Mesenchymal stem cell (in vitro differentiated cells and primary cell): ENCODE measurements around the gene RPS6KA2.

ENCODE experiments used
- DNase-seq: peaks from one replicate; pipeline ENCODE4 v3.0.0-alpha.2; 2013
- H2AFZ ChIP-seq: one replicate; pipeline ENCODE4 v1.6.1; 2013; ENCODE audit warnings: low read depth, mild to moderate bottlenecking, control low read depth, inconsistent platforms, low read length, moderate library complexity
- H2AK5ac ChIP-seq: 2 replicates; pipeline ENCODE4 v1.6.1; 2013; ENCODE audit warnings: low read length, moderate library complexity, mild to moderate bottlenecking, inconsistent platforms; ENCODE audit not compliant: severe bottlenecking
- H2BK120ac ChIP-seq: one replicate; pipeline ENCODE4 v1.6.1; 2013; ENCODE audit warnings: low read depth, mild to moderate bottlenecking, inconsistent platforms, low read length, moderate library complexity
- H2BK12ac ChIP-seq, 2 experiments: one replicate each; pipeline ENCODE4 v1.6.1; 2013; ENCODE audit warnings: inconsistent platforms in 2 of 2, low read length in 2 of 2, mild to moderate bottlenecking in 2 of 2, moderate library complexity in 2 of 2, control low read depth in 1 of 2
- H2BK15ac ChIP-seq: one replicate; pipeline ENCODE4 v1.6.1; 2013; ENCODE audit warnings: mild to moderate bottlenecking, low read depth, inconsistent platforms; ENCODE audit not compliant: poor library complexity, severe bottlenecking
- H2BK5ac ChIP-seq: 2 replicates; pipeline ENCODE4 v1.6.1; 2013; ENCODE audit warnings: low read depth, mild to moderate bottlenecking, low read length, control low read depth, inconsistent platforms; ENCODE audit not compliant: poor library complexity, severe bottlenecking
- H3K14ac ChIP-seq, 2 experiments: one replicate each; pipeline ENCODE4 v1.6.1; 2013; ENCODE audit warnings: inconsistent platforms in 2 of 2, low read length in 2 of 2, control low read depth in 1 of 2, mild to moderate bottlenecking in 1 of 2, moderate library complexity in 1 of 2
- H3K18ac ChIP-seq, 2 experiments: one replicate each; pipeline ENCODE4 v1.6.1; 2013; ENCODE audit warnings: inconsistent platforms in 2 of 2, low read length in 2 of 2, control low read depth in 1 of 2, low read depth in 1 of 2, mild to moderate bottlenecking in 1 of 2
- H3K23ac ChIP-seq, 2 experiments: one replicate each; pipeline ENCODE4 v1.6.1; 2013; ENCODE audit warnings: inconsistent platforms in 2 of 2, low read length in 2 of 2, mild to moderate bottlenecking in 2 of 2, moderate library complexity in 2 of 2, control low read depth in 1 of 2
- H3K27ac ChIP-seq: 2 replicates; pipeline ENCODE4 v1.5.1; 2013; ENCODE audit warnings: mild to moderate bottlenecking, moderate library complexity, low read length, control low read depth, inconsistent platforms; ENCODE audit not compliant: poor library complexity, severe bottlenecking
- H3K27me3 ChIP-seq, 2 experiments: 2 replicates each; pipeline versions ENCODE4 v1.6.1 to v1.7.0; 2013; ENCODE audit warnings: low read length in 2 of 2, mild to moderate bottlenecking in 2 of 2, moderate library complexity in 2 of 2, control low read depth in 1 of 2, inconsistent platforms in 1 of 2; ENCODE audit not compliant: control insufficient read depth in 1 of 2, insufficient read depth in 1 of 2
- H3K36me3 ChIP-seq, 2 experiments: 2 replicates each; pipeline versions ENCODE4 v1.6.1 to v1.7.0; 2013; ENCODE audit warnings: low read length in 2 of 2, control low read depth in 1 of 2, inconsistent platforms in 1 of 2, low read depth in 1 of 2, mild to moderate bottlenecking in 1 of 2; ENCODE audit not compliant: insufficient read depth in 2 of 2, control insufficient read depth in 1 of 2
- H3K4ac ChIP-seq, 2 experiments: one replicate each; pipeline ENCODE4 v1.6.1; 2013; ENCODE audit warnings: inconsistent platforms in 2 of 2, low read length in 2 of 2, mild to moderate bottlenecking in 2 of 2, moderate library complexity in 2 of 2, control low read depth in 1 of 2, low read depth in 1 of 2
- H3K4me1 ChIP-seq: 2 replicates; pipeline ENCODE4 v1.6.1; 2013; ENCODE audit warnings: low read depth, low read length, control low read depth; ENCODE audit not compliant: control insufficient read depth, insufficient read depth
- H3K4me2 ChIP-seq: 2 replicates; pipeline ENCODE4 v1.6.1; 2013; ENCODE audit warnings: low read length, mild to moderate bottlenecking, inconsistent platforms; ENCODE audit not compliant: poor library complexity, severe bottlenecking
- H3K4me3 ChIP-seq, 2 experiments: 2 replicates each; pipeline versions ENCODE4 v1.5.1 to v1.7.0; 2013; ENCODE audit warnings: low read length in 2 of 2, mild to moderate bottlenecking in 2 of 2, control low read depth in 1 of 2, low read depth in 1 of 2; ENCODE audit not compliant: insufficient read depth in 1 of 2
- H3K79me1 ChIP-seq: replicated peaks from 2 replicates; pipeline ENCODE4 v1.6.1; 2013; ENCODE audit warnings: mild to moderate bottlenecking, control low read depth, low read length, inconsistent platforms; ENCODE audit not compliant: poor library complexity, severe bottlenecking
- H3K9ac ChIP-seq: 2 replicates; pipeline ENCODE4 v1.7.0; 2013; ENCODE audit warnings: mild to moderate bottlenecking, low read length, moderate library complexity
- H3K9me3 ChIP-seq: 2 replicates; pipeline ENCODE4 v1.7.0; 2013; ENCODE audit warnings: mild to moderate bottlenecking, low read length; ENCODE audit not compliant: control insufficient read depth
- H4K8ac ChIP-seq: one replicate; pipeline ENCODE4 v1.6.1; 2013; ENCODE audit warnings: inconsistent platforms, mild to moderate bottlenecking, low read length, moderate library complexity
- H4K91ac ChIP-seq: one replicate; pipeline ENCODE4 v1.6.1; 2013; ENCODE audit warnings: mild to moderate bottlenecking, low read length, inconsistent platforms
- WGBS: methylation state at CpG from one replicate; pipeline ENCODE4 v1.1.7; 2013; ENCODE audit warnings: mixed read lengths; 5-methylcytosine and 5-hydroxymethylcytosine counted together

The RPS6KA2 gene

DNA sequence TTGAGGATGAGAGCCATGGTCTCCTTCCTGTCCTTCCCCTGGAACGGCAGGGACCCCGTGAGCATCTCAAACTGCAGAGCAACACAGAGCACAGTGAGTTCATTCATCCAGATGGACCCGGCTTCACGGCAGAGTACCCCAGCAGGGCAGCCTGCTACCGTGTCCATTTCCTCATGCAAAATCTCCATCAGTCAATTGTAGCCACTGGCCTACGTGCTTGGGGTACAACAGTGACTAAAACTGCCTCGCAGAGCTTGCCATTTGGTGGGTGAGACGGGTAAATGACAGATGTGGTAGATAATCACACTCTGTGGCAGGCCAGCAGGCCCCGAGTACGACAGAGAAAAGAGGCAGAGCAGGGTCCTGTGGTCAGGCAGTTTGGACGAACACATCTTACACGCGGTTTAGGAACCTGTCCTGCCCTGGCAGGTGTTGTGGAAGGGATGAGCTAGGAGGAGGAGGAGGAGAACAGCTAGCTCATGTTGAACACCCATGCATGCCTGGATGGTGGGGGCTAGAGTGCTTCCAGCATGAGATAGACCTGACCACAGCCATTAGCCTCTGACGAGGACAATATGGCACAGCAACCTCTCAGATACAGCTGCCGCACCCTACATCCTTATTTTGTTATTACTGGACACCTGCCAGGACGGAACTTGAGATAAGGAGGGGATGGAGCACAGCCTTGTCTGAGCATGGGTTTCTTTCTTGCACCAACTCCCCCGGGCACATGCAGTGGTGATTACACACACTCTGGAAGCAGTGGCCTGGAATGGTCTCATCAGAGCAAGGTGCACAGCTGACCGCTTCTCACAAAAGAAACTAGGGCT is 136.2 kb downstream of the RPS6KA2 start:
- Histone ChIP-seq H4K8ac (no peak overlapping the region), H3K4me2 (no peak overlapping the region), H3K4me3 (no peak overlapping the region), H3K18ac (no peak overlapping the region), H3K9ac (no peak overlapping the region), H3K4ac (no peak overlapping the region), H2BK15ac (no peak overlapping the region), H2BK120ac (no peak overlapping the region), H3K27ac (no peak overlapping the region), H2BK12ac (no peak overlapping the region), H2AFZ (no peak overlapping the region), H3K9me3 (no peaks in the 10 kb centered on the region), H4K91ac (no peak overlapping the region), H3K27me3 (no peaks in the 10 kb centered on the region), H3K14ac (peak overlapping the region in 1 of 2 experiments; percentile 9), H3K4me1 (peaks cover 4% of the 10 kb centered on the region), H2AK5ac (no peak overlapping the region), H2BK5ac (no peak overlapping the region), H3K36me3 (peaks cover 15 to 26% of the 10 kb centered on the region in 2 experiments), H3K79me1 (no peaks in the 10 kb centered on the region), H3K23ac (no peak overlapping the region)
- DNase-seq, result no peak
- 92% methylated on average over 18 of the region's 18 CpGs for WGBS

DNA sequence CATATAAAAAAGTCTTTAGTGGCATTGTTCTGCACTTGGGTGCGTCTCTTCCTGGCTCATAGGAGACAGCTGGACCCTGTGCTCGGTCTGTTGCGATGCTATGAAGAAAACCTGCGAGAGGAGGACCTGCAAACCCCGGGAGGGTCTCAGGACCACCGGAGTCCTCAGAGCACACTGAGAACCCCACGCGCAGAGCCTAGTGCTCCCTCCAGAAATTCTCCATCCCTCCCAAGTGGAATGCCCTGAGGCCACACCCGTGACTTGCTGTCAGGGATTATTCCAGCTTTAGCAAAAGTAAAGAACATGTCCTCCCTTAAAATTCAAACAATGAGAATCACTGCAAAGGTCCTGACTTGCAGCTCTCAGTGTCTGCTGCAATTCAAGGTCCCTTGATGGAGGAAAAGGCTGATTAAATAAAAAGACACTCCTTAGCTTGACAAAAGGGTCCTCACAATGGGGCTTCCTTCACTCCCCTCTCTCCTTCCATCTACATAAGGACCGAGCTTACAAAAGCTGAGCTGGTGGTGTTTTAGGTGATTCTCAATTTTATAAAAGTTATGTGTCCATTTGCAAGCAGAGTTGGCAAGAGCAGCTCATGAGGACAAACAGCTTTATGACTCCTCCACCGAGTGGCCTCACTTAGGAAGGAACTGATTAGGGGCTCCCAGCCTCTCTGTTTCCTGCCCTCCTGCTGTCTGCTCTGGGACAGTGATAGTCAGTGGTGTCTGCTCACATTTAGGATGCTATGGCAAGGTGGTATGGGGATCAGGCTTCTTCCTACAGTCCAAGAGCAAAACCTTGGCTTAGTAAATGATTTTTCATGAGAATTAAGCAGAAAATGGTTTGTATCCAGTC is 137.5 kb downstream of the RPS6KA2 start:
- Histone ChIP-seq H3K9me3 (no peaks in the 10 kb centered on the region), H4K8ac (no peak overlapping the region), H3K4me3 (no peak overlapping the region), H2BK5ac (no peak overlapping the region), H3K14ac (no peak overlapping the region), H2BK15ac (no peak overlapping the region), H3K4ac (no peak overlapping the region), H2BK120ac (no peak overlapping the region), H3K4me2 (no peak overlapping the region), H2BK12ac (no peak overlapping the region), H3K23ac (no peak overlapping the region), H2AK5ac (no peak overlapping the region), H3K9ac (no peak overlapping the region), H3K36me3 (peaks cover 10 to 21% of the 10 kb centered on the region in 2 experiments), H3K18ac (no peak overlapping the region), H4K91ac (no peak overlapping the region), H2AFZ (no peak overlapping the region), H3K27me3 (no peaks in the 10 kb centered on the region), H3K27ac (no peak overlapping the region), H3K4me1 (peaks cover 4% of the 10 kb centered on the region), H3K79me1 (no peaks in the 10 kb centered on the region)
- no peak for DNase-seq
- WGBS, result 87% methylated on average over 10 of the region's 11 CpGs

DNA sequence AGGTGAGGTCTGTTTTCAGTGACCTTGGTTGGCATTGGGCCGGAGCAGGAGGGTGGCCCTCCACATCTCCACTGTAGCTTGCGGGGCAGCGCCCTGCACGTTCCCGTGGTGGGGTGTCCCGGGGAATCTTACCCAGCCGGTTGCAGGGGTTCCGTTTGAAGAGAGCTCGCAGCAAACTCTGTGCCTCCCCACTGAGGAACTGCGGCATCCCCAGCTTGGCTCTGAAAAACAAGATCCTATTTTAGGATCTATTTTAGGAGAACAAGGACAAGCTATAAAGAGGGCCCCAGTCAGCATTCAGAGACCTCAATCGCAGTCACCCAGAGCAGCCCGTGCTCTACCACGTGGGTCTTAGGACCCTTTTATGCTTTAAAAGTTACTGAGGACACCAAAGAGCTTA is 138.3 kb downstream of the RPS6KA2 start:
- no peaks in the 10 kb centered on the region for H3K9me3 ChIP-seq
- H2AK5ac ChIP-seq, result no peak overlapping the region
- H3K79me1 ChIP-seq, result no peaks in the 10 kb centered on the region
- H2BK120ac ChIP-seq, result no peak overlapping the region
- no peak overlapping the region for H2BK5ac ChIP-seq
- no peak for DNase-seq
- H4K91ac ChIP-seq, result no peak overlapping the region
- H2BK12ac ChIP-seq, result no peak overlapping the region
- H3K36me3 ChIP-seq, result peaks cover 10 to 21% of the 10 kb centered on the region in 2 experiments
- no peak overlapping the region for H2AFZ ChIP-seq
- WGBS, result 96% methylated on average over 13 of the region's 13 CpGs
- H4K8ac ChIP-seq, result no peak overlapping the region
- no peak overlapping the region for H3K4ac ChIP-seq
- no peaks in the 10 kb centered on the region for H3K27me3 ChIP-seq
- H3K18ac ChIP-seq, result no peak overlapping the region
- no peak overlapping the region for H3K4me3 ChIP-seq
- H3K4me1 ChIP-seq, result peaks cover 4% of the 10 kb centered on the region
- H3K14ac ChIP-seq, result no peak overlapping the region
- no peak overlapping the region for H3K27ac ChIP-seq
- no peak overlapping the region for H3K23ac ChIP-seq
- H2BK15ac ChIP-seq, result no peak overlapping the region
- no peak overlapping the region for H3K9ac ChIP-seq
- H3K4me2 ChIP-seq, result no peak overlapping the region

DNA sequence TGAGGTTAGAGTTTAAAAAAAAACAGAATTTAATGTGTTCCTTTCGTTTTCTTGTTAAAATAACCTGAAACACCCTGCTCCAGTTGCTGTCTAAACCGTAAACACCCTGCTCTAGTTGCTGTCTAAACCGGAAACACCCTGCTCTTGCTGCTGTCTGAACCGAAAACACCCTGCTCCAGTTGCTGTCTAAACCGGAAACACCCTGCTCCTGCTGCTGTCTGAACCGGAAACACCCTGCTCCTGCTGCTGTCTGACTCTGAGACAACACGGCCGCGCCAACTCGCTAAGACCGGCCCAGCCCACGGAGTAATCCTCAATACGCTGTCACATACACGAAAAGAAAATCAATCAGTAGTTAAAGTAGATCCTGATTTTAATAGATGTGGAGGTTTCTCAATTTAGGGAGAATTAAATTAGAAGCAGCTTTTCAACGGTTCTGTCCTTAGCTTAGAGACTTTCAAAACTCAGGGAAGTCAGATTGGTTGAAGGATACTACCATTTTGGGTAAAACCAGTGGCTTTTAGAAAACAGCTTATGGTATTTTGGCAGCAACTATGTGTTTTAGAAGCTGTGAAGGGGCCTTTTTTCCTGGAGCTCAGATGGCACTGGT is 138.9 kb downstream of the RPS6KA2 start:
- Histone ChIP-seq H3K4me1 (peaks cover 4% of the 10 kb centered on the region), H2BK120ac (no peak overlapping the region), H3K4me2 (no peak overlapping the region), H2AFZ (no peak overlapping the region), H3K79me1 (no peaks in the 10 kb centered on the region), H4K8ac (no peak overlapping the region), H3K14ac (no peak overlapping the region), H4K91ac (no peak overlapping the region), H3K4ac (no peak overlapping the region), H3K4me3 (no peak overlapping the region), H2AK5ac (no peak overlapping the region), H2BK5ac (no peak overlapping the region), H3K23ac (no peak overlapping the region), H3K9ac (no peak overlapping the region), H2BK15ac (no peak overlapping the region), H3K27ac (no peak overlapping the region), H3K18ac (no peak overlapping the region), H3K27me3 (no peaks in the 10 kb centered on the region), H3K36me3 (peaks cover 10 to 23% of the 10 kb centered on the region in 2 experiments), H2BK12ac (no peak overlapping the region), H3K9me3 (no peaks in the 10 kb centered on the region)
- DNase-seq, result peak; percentile 16
- WGBS, result 86% methylated on average over 15 of the region's 15 CpGs
